Sigmoid colon (tissue), 7 donors: ENCODE results near the gene EEFSEC. TPM values are rescaled to one million over a fixed set of nuclear protein-coding genes. Genes with fewer than 3 reads are reported as not detected.

Experiments used
- DNase-seq: peaks from one replicate; pipeline ENCODE4 v3.0.0-alpha.2; 2019
- H3K27ac ChIP-seq, 4 donors: fragments of 200-600 bp; sonication (generic); one replicate each; pipeline ENCODE4 v1.5.1; 2016 to 2019; ENCODE audit warnings: mild to moderate bottlenecking in 1 of 4
- H3K27me3 ChIP-seq, 3 donors: fragments of 200-600 bp; sonication (generic); one replicate each; pipeline ENCODE4 v1.5.1; 2019; ENCODE audit warnings: mild to moderate bottlenecking in 1 of 3
- H3K36me3 ChIP-seq, 4 donors: fragments of 200-600 bp; sonication (generic); one replicate each; pipeline ENCODE4 v1.5.1; 2016 to 2019
- H3K4me1 ChIP-seq, 4 donors: fragments of 200-600 bp; sonication (generic); one replicate each; pipeline ENCODE4 v1.5.1; 2017 to 2019
- H3K4me3 ChIP-seq, 4 donors: fragments of 200-600 bp; sonication (generic); one replicate each; pipeline ENCODE4 v1.5.1; 2017 to 2019; ENCODE audit warnings: mild to moderate bottlenecking in 2 of 4, moderate library complexity in 1 of 4
- H3K9me3 ChIP-seq, 4 donors: fragments of 200-600 bp in 3 of 4; sonication (generic) in 3 of 4; one replicate each; pipeline versions ENCODE4 v1.5.1 to v1.6.1; 2013 to 2019
- CTCF ChIP-seq, 4 experiments: fragments of 450-650 bp in 3 of 4; fragments of 200-600 bp in 1 of 4; IDR thresholded peaks; one replicate each; pipeline ENCODE4 v1.5.1; 2016 to 2019; ENCODE audit warnings: antibody characterized with exemption in 4 of 4, mild to moderate bottlenecking in 3 of 4, moderate library complexity in 2 of 4
- EP300 ChIP-seq, 4 donors: sonication (generic); formaldehyde crosslinking; IDR thresholded peaks; one replicate each; pipeline ENCODE4 v1.6.1; 2017; ENCODE audit warnings: antibody characterized with exemption in 4 of 4
- POLR2A ChIP-seq, 2 donors: fragments of 450-650 bp; IDR thresholded peaks; one replicate each; pipeline ENCODE4 v1.6.1; 2016; ENCODE audit warnings: antibody characterized with exemption in 2 of 2, mild to moderate bottlenecking in 2 of 2, moderate library complexity in 2 of 2
- POLR2AphosphoS5 ChIP-seq, 4 donors: sonication (generic); formaldehyde crosslinking; IDR thresholded peaks; one replicate each; pipeline ENCODE4 v1.6.1; 2017; ENCODE audit warnings: antibody characterized with exemption in 4 of 4
- WGBS, 2 donors: extraction: QIAGEN DNeasy Blood & Tissue Kit; methylation state at CpG; one replicate each; pipeline ENCODE4 v1.1.7; 2013; 5-methylcytosine and 5-hydroxymethylcytosine counted together
- intact Hi-C: fragments of 100-400 bp; cut with DNase I; formaldehyde crosslinking; loops from one replicate; pipeline ENCODE4 v1.15.1; 2023
- polyA plus RNA-seq, 3 donors: library from polyadenylated mRNA; stranded (reverse); fragments of 200-250 nt; gene quantifications; one replicate each; pipeline ENCODE4 v1.2.3, GENCODE V29; 2013
- total RNA-seq, 4 donors: library from RNA; depleted of rRNA; stranded (reverse); fragments of >200 nt; gene quantifications; one replicate each; pipeline ENCODE4 v1.1.0, GENCODE V29; 2016
- donor health status: healthy with polysubstance abuse.
- donor health status: Bipolar disorder and iron deficiency.
- donor health status: healthy.

Gene EEFSEC
- total and polyA plus RNA-seq, 7 donors, result 5.3 to 16.1 (median 12.2) TPM

- Histone ChIP-seq H3K4me3 (no peak overlapping the region), H3K27me3 (no peaks in the 10 kb centered on the region), H3K4me1 (peaks cover 0 to 17% (median 6%) of the 10 kb centered on the region in 4 donors), H3K36me3 (no peaks in the 10 kb centered on the region), H3K9me3 (no peaks in the 10 kb centered on the region), H3K27ac (no peak overlapping the region)
- TF ChIP-seq POLR2A (IDR thresholded peaks at IDR 0.05), result no peak
- TF ChIP-seq POLR2AphosphoS5 (IDR thresholded peaks at IDR 0.05), result no peak
- no peak for TF ChIP-seq CTCF (IDR thresholded peaks at IDR 0.05)
- no peak for TF ChIP-seq EP300 (IDR thresholded peaks at IDR 0.05)
- intact Hi-C loops, result no loop called here
- 93 to 95% methylated on average over 4 of the region's 4 CpGs for WGBS, 2 donors
- DNase-seq, result no peak
These were observed 35.0 kb downstream of the EEFSEC start for GRCh38 chr3:128188326-128188725.

GRCh38 chr3:128188956-128189355 lies 35.7 kb downstream of the EEFSEC start:
- Histone ChIP-seq H3K4me3 (no peak overlapping the region), H3K9me3 (no peaks in the 10 kb centered on the region), H3K36me3 (no peaks in the 10 kb centered on the region), H3K27ac (no peak overlapping the region), H3K4me1 (peaks cover 0 to 22% (median 9%) of the 10 kb centered on the region in 4 donors), H3K27me3 (no peaks in the 10 kb centered on the region)
- no peak for DNase-seq
- TF ChIP-seq POLR2AphosphoS5 (IDR thresholded peaks at IDR 0.05) (no peak), CTCF (IDR thresholded peaks at IDR 0.05) (no peak), POLR2A (IDR thresholded peaks at IDR 0.05) (no peak)
- 90 to 93% methylated on average over 4 of the region's 4 CpGs for WGBS, 2 donors
- intact Hi-C loops, result no loop called here

GRCh38 chr3:128190501-128190900 lies 37.2 kb downstream of the EEFSEC start:
- 50 to 53% methylated on average over 1 of the region's 1 CpG for WGBS, 2 donors
- intact Hi-C loops, result no loop called here
- Histone ChIP-seq H3K27ac (no peak overlapping the region), H3K27me3 (no peaks in the 10 kb centered on the region), H3K36me3 (no peaks in the 10 kb centered on the region), H3K4me1 (peaks cover 0 to 38% (median 25%) of the 10 kb centered on the region in 4 donors), H3K9me3 (no peaks in the 10 kb centered on the region), H3K4me3 (no peak overlapping the region)
- TF ChIP-seq POLR2A (IDR thresholded peaks at IDR 0.05) (no peak), CTCF (IDR thresholded peaks at IDR 0.05) (no peak), EP300 (IDR thresholded peaks at IDR 0.05) (no peak)
- DNase-seq, result no peak

- DNase-seq, result no peak
- no peak overlapping the region for H3K4me3 ChIP-seq
- no peaks in the 10 kb centered on the region for H3K36me3 ChIP-seq
- intact Hi-C loops, result no loop called here
- TF ChIP-seq POLR2AphosphoS5 (IDR thresholded peaks at IDR 0.05) (no peak), EP300 (IDR thresholded peaks at IDR 0.05) (no peak), CTCF (IDR thresholded peaks at IDR 0.05) (no peak), POLR2A (IDR thresholded peaks at IDR 0.05) (no peak)
- no peak overlapping the region for H3K27ac ChIP-seq
- 95 to 96% methylated on average over 7 of the region's 7 CpGs for WGBS, 2 donors
- H3K9me3 ChIP-seq, result no peaks in the 10 kb centered on the region
- no peaks in the 10 kb centered on the region for H3K27me3 ChIP-seq
- peaks cover 0 to 52% (median 32%) of the 10 kb centered on the region in 4 donors for H3K4me1 ChIP-seq
These were observed 38.9 kb downstream of the EEFSEC start for GRCh38 chr3:128192131-128192530.

- Histone ChIP-seq H3K9me3 (no peaks in the 10 kb centered on the region), H3K4me1 (peaks cover 0 to 52% (median 32%) of the 10 kb centered on the region in 4 donors), H3K4me3 (no peak overlapping the region), H3K36me3 (no peaks in the 10 kb centered on the region), H3K27me3 (no peaks in the 10 kb centered on the region), H3K27ac (no peak overlapping the region)
- DNase-seq, result no peak
- WGBS, 2 donors, result 95 to 96% methylated on average over 2 of the region's 2 CpGs
- TF ChIP-seq EP300 (IDR thresholded peaks at IDR 0.05), result no peak
- no peak for TF ChIP-seq CTCF (IDR thresholded peaks at IDR 0.05)
- no peak for TF ChIP-seq POLR2A (IDR thresholded peaks at IDR 0.05)
- TF ChIP-seq POLR2AphosphoS5 (IDR thresholded peaks at IDR 0.05), result no peak
- intact Hi-C loops, result no loop called here
These were observed 39.9 kb downstream of the EEFSEC start for GRCh38 chr3:128193168-128193567.
